Loucy (cell line): Measurements from ENCODE around the gene FARP1.

Experiments used
- H2AFZ ChIP-seq: fragments of 200-600 bp; sonication (generic); 2 replicates; pipeline ENCODE4 v1.6.0; 2016; ENCODE audit warnings: antibody characterized with exemption, mild to moderate bottlenecking, low read length, moderate library complexity
- H3F3A ChIP-seq: fragments of 200-600 bp; 2 replicates; pipeline ENCODE4 v1.6.0; 2016; ENCODE audit warnings: antibody characterized with exemption, low read depth, mild to moderate bottlenecking
- H3K27me3 ChIP-seq: fragments of 200-600 bp; sonication (generic); 2 replicates; pipeline ENCODE4 v1.6.1; 2014; ENCODE audit warnings: low read length, mild to moderate bottlenecking; ENCODE audit not compliant: insufficient read depth, poor library complexity, severe bottlenecking
- H3K36me3 ChIP-seq: fragments of 200-600 bp; sonication (generic); 2 replicates; pipeline ENCODE4 v1.6.1; 2016; ENCODE audit warnings: low read length; ENCODE audit not compliant: insufficient read depth
- H3K4me1 ChIP-seq: fragments of 200-600 bp; sonication (generic); 2 replicates; pipeline ENCODE4 v1.5.1; 2014; ENCODE audit warnings: low read length, mild to moderate bottlenecking; ENCODE audit not compliant: insufficient read depth, poor library complexity, severe bottlenecking
- H3K4me2 ChIP-seq: fragments of 200-600 bp; sonication (generic); 2 replicates; pipeline ENCODE4 v1.6.0; 2014; ENCODE audit warnings: antibody characterized with exemption, low read length, low read depth, mild to moderate bottlenecking; ENCODE audit not compliant: poor library complexity, severe bottlenecking
- H3K4me3 ChIP-seq: fragments of 200-600 bp; sonication (generic); 2 replicates; pipeline ENCODE4 v1.5.1; 2014; ENCODE audit warnings: low read length, mild to moderate bottlenecking, mixed read lengths; ENCODE audit not compliant: poor library complexity, severe bottlenecking
- H3K79me2 ChIP-seq: fragments of 200-600 bp; sonication (generic); 2 replicates; pipeline ENCODE4 v1.6.1; 2014; ENCODE audit warnings: low read length; ENCODE audit not compliant: insufficient read depth
- H3K9ac ChIP-seq: fragments of 200-600 bp; sonication (generic); 2 replicates; pipeline ENCODE4 v1.6.0; 2014; ENCODE audit warnings: mild to moderate bottlenecking, low read depth, low read length, moderate library complexity; ENCODE audit not compliant: poor library complexity, severe bottlenecking
- H3K9me2 ChIP-seq: fragments of 200-600 bp; sonication (generic); replicated peaks from 2 replicates; pipeline ENCODE4 v1.6.1; 2016; ENCODE audit warnings: low read depth, low read length, mixed read lengths
- H3K9me3 ChIP-seq: fragments of 200-600 bp; sonication (generic); 2 replicates; pipeline ENCODE4 v1.6.1; 2014; ENCODE audit warnings: mild to moderate bottlenecking, antibody characterized with exemption, low read length, low read depth; ENCODE audit not compliant: insufficient read depth
- H4K20me1 ChIP-seq: fragments of 200-600 bp; sonication (generic); 2 replicates; pipeline ENCODE4 v1.6.0; 2014; ENCODE audit warnings: antibody characterized with exemption, low read length, mild to moderate bottlenecking; ENCODE audit not compliant: insufficient read depth, poor library complexity, severe bottlenecking
- CTCF ChIP-seq: fragments of 200-600 bp; sonication (generic); conservative IDR thresholded peaks from 2 replicates; pipeline ENCODE4 v1.5.1; 2014; ENCODE audit warnings: mild to moderate bottlenecking, antibody characterized with exemption, low read length
- EZH2phosphoT487 ChIP-seq: fragments of 200-600 bp; IDR thresholded peaks from 2 replicates; pipeline ENCODE4 v1.6.1; 2018; ENCODE audit warnings: antibody characterized with exemption, mild to moderate bottlenecking, moderate library complexity, borderline replicate concordance

Gene FARP1

GRCh38 chr13:98482476-98483444, 339.9 kb downstream of the FARP1 start:
- TF ChIP-seq CTCF, result peak; percentile 54
- no peak for TF ChIP-seq EZH2phosphoT487
- H3K4me2 ChIP-seq, result no peak overlapping the region

GRCh38 chr13:98483601-98484288, 340.9 kb downstream of the FARP1 start:
- peaks cover 84% of the 10 kb centered on the region for H3K79me2 ChIP-seq
- H4K20me1 ChIP-seq, result peaks cover 65% of the 10 kb centered on the region
- H3K9me3 ChIP-seq, result no peaks in the 10 kb centered on the region
- TF ChIP-seq CTCF (no peak), EZH2phosphoT487 (no peak)
- no peak overlapping the region for H3K4me3 ChIP-seq
- peaks cover 39% of the 10 kb centered on the region for H3K4me1 ChIP-seq
- no peak overlapping the region for H3K9ac ChIP-seq
- H3F3A ChIP-seq, result no peaks in the 10 kb centered on the region
- H3K36me3 ChIP-seq, result peaks cover 14% of the 10 kb centered on the region
- H3K9me2 ChIP-seq, result no peaks in the 10 kb centered on the region
- no peaks in the 10 kb centered on the region for H3K27me3 ChIP-seq
- H2AFZ ChIP-seq, result no peak overlapping the region
- no peak overlapping the region for H3K4me2 ChIP-seq

More at GRCh38 chr13:98482476-98483444, 339.9 kb downstream of the FARP1 start:
- H2AFZ ChIP-seq, result no peak overlapping the region
- peaks cover 39% of the 10 kb centered on the region for H3K4me1 ChIP-seq
- peaks cover 70% of the 10 kb centered on the region for H4K20me1 ChIP-seq
- H3K36me3 ChIP-seq, result peaks cover 14% of the 10 kb centered on the region
- H3K79me2 ChIP-seq, result peaks cover 84% of the 10 kb centered on the region
- no peaks in the 10 kb centered on the region for H3F3A ChIP-seq
- no peaks in the 10 kb centered on the region for H3K9me2 ChIP-seq
- H3K4me3 ChIP-seq, result no peak overlapping the region
- no peaks in the 10 kb centered on the region for H3K27me3 ChIP-seq
- no peaks in the 10 kb centered on the region for H3K9me3 ChIP-seq
- no peak overlapping the region for H3K9ac ChIP-seq

GRCh38 chr13:98484289-98485219, 341.7 kb downstream of the FARP1 start:
- Histone ChIP-seq H3K4me1 (peaks cover 45% of the 10 kb centered on the region), H3K9ac (no peak overlapping the region), H3F3A (no peaks in the 10 kb centered on the region), H2AFZ (no peak overlapping the region), H3K79me2 (peaks cover 84% of the 10 kb centered on the region), H4K20me1 (peaks cover 65% of the 10 kb centered on the region), H3K9me3 (no peaks in the 10 kb centered on the region), H3K27me3 (no peaks in the 10 kb centered on the region), H3K4me3 (no peak overlapping the region), H3K9me2 (no peaks in the 10 kb centered on the region), H3K36me3 (peaks cover 14% of the 10 kb centered on the region), H3K4me2 (no peak overlapping the region)
- TF ChIP-seq EZH2phosphoT487 (no peak), CTCF (no peak)
